ENCODE results near the gene FGFR2.
"Not testable (repeated sequence)": the region's sequence is repeated elsewhere in the genome, so short reads cannot be mapped to it uniquely, and the experiment has no call there.

The FGFR2 gene

GRCh38 chr10:121590772-121591171 is 7.5 kb downstream of the FGFR2 start:
- no peak for DNase-seq (ENCODE audit: low read depth, low spot score)

- no peak for DNase-seq (ENCODE audit: low read depth, low spot score)
Measured at GRCh38 chr10:121589553-121589952, 8.7 kb downstream of the FGFR2 start.

- no peak for DNase-seq (ENCODE audit: low read depth, low spot score)
Measured at GRCh38 chr10:121583857-121584256, 14.4 kb downstream of the FGFR2 start.

- no peak for DNase-seq (ENCODE audit: low read depth, low spot score)
Measured at GRCh38 chr10:121583258-121583657, 15.0 kb downstream of the FGFR2 start.

- no peak for DNase-seq (ENCODE audit: low read depth, low spot score)
Measured at GRCh38 chr10:121580276-121581116, 17.7 kb downstream of the FGFR2 start.

- DNase-seq (ENCODE audit: low read depth, low spot score), result peak; percentile 55
Measured at GRCh38 chr10:121579656-121580055, 18.6 kb downstream of the FGFR2 start.

DNA sequence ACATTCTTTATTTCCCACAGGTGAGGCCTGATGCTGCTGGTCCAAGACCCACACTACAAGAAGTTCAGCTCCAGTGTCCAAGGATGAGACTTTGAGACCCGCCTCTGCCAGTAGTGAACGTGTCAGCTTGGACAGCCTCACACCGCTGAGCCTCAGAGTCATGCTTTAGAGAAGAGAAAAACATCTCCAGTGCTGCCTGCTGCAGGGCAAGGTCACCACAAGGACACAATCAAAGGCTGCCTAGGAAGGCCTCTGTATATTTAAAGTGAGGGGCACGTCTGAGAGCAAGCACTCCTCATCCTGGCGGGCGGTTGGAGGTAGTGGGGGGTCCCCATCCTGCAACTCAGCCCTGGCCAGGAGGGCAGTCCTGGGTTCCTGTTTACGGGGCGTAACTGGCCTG is 19.3 kb downstream of the FGFR2 start:
- DNase-seq (ENCODE audit: low read depth, low spot score), result no peak

- DNase-seq (ENCODE audit: low read depth, low spot score), result no peak
Measured at GRCh38 chr10:121578298-121578697, 19.9 kb downstream of the FGFR2 start.

DNA sequence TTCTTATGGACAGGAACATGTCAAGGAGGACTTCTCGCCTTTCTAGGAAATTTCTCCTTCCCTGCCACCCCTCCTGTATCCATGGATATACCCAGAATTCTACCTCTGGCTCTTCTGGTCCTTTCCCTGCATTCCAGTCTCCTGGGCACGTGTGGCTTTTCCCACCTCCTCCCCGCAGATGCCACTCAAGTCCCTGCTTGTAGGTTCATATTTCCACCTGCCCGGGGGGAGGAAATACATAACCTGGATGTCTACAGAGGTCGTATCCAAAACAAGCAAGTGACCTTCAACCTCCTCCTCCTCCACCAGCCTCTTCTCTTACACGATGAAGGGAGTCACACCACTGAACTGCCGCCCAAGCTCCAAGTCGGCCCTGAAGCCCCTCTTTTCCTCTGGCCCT is 20.7 kb downstream of the FGFR2 start:
- no peak for DNase-seq (ENCODE audit: low read depth, low spot score)

DNA sequence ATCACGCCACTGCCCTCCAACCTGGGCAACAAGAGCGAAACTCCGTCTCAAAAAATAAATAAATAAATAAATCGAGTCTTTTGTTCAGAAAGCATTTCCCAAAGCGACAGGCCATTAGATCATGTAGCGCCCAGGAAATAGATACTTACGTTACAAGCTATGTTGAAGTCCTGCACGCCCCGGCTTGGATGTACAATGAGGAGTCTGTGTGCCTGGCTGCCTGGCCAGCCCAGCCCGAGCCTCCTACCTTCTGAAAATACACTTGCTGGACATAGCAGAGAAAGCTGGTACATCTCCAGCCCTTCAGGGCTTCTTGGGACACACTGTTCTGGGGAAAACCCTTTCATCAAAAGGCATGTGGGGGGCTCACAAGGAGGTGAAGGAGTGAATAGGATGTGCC is 22.1 kb downstream of the FGFR2 start:
- no peak for DNase-seq (ENCODE audit: low read depth, low spot score)

DNA sequence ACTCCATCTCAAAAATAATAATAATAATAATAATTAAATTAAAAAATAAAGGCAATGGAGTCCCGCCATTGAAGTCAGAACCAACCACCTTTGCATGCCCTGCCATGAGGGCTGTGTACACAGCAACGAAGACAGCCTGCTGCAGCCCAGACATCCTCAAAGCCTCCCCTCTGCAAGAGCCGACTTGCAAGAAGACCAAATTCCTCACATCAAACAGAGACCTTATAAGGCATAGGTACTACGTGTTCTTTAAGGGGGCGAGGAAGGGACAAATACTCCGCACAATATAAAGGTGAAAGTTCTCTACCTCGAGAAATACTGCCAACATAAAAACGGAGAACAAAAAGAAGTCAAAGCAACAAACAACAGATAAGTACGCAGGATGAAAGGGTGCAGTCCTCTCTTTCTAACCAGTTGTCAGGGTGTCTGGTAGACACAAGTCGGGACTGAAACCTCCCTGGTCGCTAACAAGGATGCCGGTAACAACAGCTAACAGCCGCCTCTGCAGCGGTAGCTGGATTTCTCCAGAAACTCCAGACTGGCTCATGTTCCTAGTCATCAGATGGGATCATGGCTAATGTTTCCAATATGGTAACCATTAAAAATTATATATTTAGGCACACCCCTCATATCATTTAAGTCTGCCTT is 23.6 kb downstream of the FGFR2 start:
- DNase-seq (ENCODE audit: low read depth, low spot score), result no peak

DNA sequence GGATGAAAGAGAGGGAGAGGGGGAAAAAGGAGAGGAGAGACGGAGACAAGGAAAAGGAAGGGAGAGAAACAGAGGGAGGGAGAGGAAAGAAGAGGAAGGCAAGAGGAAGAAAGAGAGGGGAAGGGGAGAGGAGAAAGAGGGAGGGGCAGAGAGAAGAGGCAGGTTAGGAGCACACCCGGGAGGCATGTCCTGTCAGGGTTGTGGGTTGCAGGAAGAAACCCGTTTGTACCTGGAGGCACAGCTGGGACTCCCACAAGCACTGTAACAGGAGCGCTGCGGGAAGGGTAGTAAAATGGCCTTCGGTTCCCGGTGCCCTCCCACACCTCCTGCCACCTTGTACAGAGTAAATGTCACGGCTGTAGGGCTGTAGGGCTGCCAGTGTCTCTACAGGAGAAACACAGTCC is 24.7 kb downstream of the FGFR2 start:
- DNase-seq (ENCODE audit: low read depth, low spot score), result no peak

- no peak for DNase-seq (ENCODE audit: low read depth, low spot score)
Measured at GRCh38 chr10:121572859-121573537, 25.2 kb downstream of the FGFR2 start.

DNA sequence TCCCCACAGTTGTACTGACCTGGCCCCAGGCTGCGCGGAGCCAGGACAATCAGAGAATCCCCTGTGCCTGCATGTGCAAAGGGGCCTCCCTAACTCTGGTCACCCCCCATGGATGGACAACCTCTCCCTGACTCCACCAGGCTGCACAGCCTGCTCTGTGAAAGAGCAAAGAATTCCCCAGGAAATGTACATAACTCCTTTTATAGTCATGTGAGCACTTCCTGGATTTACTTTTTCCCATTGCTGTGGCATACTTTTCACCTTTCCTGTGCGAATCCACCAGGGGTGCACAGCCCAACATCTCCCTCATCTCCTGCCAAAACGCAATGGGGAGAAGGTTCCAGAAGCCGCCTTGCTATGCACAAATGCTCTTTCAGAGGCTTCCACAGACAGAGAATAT is 27.9 kb downstream of the FGFR2 start:
- DNase-seq (ENCODE audit: low read depth, low spot score), result no peak

DNA sequence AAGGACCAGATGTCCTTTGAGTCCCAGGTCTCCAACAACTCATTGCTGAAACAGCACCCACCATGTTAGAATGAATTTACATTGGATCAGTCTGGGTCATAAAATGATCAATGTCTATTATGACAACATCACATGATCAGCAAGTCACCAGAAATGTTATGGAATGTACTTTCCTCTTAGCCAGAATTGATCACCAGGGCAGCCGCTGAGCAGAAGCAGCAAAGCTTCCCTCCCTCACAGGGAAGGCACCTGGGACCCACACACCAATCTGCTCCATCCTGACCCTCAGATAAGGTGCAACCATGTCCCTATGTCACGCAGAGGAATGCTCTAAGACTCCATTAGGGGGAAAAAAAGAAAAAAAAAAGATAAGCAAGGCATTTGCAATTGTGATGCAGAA is 30.0 kb downstream of the FGFR2 start:
- no peak for DNase-seq (ENCODE audit: low read depth, low spot score)

GRCh38 chr10:121567569-121567968 is 30.7 kb downstream of the FGFR2 start:
- no peak for DNase-seq (ENCODE audit: low read depth, low spot score)

DNA sequence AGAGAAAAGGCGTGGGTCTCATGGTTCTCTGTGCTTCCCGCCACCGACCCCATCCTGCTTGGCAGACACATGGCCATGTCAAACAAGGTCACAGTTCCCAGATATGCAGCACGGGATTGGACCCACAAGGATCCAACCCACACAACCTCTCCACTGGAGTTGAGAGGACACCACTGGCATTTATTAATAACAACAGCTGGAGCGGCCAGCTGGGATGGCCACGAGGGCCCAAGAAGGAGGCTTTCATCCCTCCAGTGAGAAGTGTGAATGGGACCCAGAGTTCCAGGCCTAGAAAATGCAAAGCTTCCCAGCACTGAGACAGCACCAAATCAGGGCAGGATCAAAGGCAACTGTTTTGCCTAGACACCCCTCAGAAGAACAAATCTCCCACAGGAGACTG is 31.5 kb downstream of the FGFR2 start:
- DNase-seq (ENCODE audit: low read depth, low spot score), result no peak

DNA sequence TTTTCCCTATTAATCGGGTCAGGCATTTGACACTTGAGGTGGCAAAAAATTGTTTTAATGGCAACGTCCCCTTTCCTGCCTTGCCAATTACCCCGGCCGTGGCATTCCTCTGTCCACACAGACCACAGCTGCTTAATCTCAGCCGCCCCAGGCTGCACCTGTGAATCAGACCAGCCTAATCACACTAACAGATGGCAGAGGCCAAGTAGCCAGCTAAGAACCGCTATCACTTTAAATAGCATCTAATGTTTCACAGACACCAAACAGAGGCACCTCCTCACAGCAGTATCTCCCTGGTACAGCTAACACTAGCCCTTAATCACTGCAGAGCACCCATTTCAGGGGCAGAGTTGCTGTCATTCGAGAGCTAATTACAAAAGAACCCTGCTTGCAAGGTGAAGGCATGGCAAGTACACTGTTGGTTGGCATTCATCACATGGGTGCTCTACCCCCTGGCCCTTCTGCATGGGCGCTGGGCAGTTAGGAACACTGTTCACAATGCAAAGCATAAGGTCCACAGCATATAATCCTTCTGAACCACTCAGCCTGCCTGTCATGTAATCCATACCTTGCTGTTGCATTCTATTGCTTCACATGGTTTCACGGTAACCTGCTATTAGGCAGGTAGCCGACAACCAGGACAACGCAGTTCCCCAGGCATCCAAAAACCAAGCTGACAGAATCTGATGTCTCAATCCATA is 38.8 kb downstream of the FGFR2 start:
- DNase-seq (ENCODE audit: low read depth, low spot score), result peak; percentile 33

GRCh38 chr10:121558238-121558637 is 40.0 kb downstream of the FGFR2 start:
- no peak for DNase-seq (ENCODE audit: low read depth, low spot score)

DNA sequence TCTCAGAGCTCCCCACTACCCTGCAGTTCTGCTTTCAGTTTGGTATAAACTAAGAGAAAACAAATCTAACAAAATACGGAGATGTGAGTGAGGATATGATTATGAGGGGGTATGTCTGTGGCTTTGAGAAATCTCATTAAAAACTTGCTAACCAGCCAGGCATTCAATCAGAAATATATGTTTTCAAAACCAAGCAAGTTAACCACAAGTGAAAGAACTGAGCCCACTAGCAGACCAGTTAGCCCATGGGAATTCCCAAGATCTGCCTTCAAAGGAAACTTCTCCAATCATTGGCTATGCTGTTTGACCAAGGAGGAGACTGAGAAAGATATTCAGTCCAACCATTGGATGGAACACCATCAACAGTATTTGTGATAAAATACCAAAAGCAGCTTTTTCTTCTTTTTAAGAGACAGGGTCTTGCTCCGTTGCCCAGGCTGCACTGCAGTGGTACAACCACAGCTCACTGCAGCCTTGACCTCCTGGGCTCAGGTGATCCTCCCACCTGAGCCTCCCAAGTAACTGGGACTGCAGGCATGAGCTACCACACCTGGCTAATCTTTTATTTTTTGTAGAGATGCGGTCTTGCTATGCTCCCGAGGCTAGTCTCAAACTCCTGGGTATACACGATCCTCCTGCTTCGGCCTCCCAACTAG is 41.2 kb downstream of the FGFR2 start:
- DNase-seq (ENCODE audit: low read depth, low spot score), result peak; percentile 58

DNA sequence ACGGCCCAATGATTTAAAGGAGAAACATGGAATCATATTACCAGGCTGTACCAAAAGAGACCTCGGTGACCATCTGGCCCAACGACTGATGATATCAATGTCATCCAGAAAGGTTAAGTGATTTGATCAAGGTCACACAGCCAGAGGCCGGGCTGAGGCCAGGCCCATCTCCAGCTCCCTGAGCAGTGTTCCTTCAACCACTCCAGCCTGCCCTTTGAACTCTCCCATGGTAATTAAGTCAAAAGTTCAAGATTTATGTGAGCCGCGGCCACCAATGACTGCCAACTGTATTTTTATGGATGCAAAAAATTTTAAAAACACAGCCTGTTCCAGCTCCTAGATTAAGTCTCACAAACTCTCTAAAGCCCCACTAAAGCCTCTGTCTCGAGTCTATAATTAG is 41.8 kb downstream of the FGFR2 start:
- DNase-seq (ENCODE audit: low read depth, low spot score), result no peak

DNA sequence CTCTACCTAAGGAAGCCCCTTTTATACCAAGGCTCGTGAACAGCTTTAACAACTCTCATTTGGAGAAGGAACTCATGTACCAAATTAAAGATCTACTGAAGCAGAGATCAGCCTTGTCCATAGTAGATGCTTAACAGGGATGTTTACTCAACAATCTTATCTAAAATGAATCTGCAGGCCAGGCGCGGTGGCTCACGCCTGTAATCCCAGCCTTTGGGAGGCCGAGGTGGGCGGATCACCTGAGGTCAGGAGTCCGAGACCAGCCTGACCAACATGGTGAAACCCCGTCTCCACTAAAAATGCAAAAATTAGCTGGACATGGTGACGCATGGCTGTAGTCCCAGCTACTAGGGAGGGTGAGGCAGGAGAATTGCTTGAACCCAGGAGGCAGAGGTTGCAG is 43.3 kb downstream of the FGFR2 start:
- DNase-seq (ENCODE audit: low read depth, low spot score), result not testable (repeated sequence)

All from astrocyte of the hippocampus (primary cell).